Motor neuron (in vitro differentiated cells): ENCODE results near the gene PARVB. TPM values are rescaled to one million over a fixed set of nuclear protein-coding genes. Genes with fewer than 3 reads are reported as not detected.

Experiments used
- ATAC-seq, 8 experiments: fragments of 200-7000 bp; cut with Tn5 transposase; replicated peaks in 6 of 8; 2 replicates each; pipeline ENCODE4 v1.8.0; 2021; ENCODE audit warnings: mild to moderate bottlenecking in 8 of 8, moderate library complexity in 8 of 8
- H3K27ac ChIP-seq, 2 donors: fragments of 250-450 bp; sonication (Bioruptor Pico); 2 replicates each; pipeline ENCODE4 v1.9.0; 2021; ENCODE audit warnings: antibody characterized with exemption in 2 of 2, mild to moderate bottlenecking in 2 of 2, moderate library complexity in 1 of 2
- H3K4me1 ChIP-seq, 2 donors: fragments of 250-450 bp; sonication (Bioruptor Pico); replicated peaks in 1 of 2; 2 replicates each; pipeline ENCODE4 v1.6.1; 2021; ENCODE audit warnings: antibody characterized with exemption in 2 of 2, mild to moderate bottlenecking in 2 of 2, moderate library complexity in 1 of 2
- H3K4me3 ChIP-seq, 5 donors: fragments of 250-450 bp; sonication (Bioruptor Pico); 2 replicates each; pipeline ENCODE4 v1.9.0; 2021; ENCODE audit warnings: antibody characterized with exemption in 5 of 5, mild to moderate bottlenecking in 5 of 5, moderate library complexity in 4 of 5
- WGBS, 10 experiments: fragments of 450-650 bp; shearing (Covaris generic); methylation state at CpG; one replicate each; pipeline ENCODE4 v1.0.0; 2022; 5-methylcytosine and 5-hydroxymethylcytosine counted together
- in situ Hi-C, 9 experiments: fragments of 400-800 bp; cut with MboI; loops; one replicate each; pipeline ENCODE4 v1.15.0; 2021; ENCODE audit warnings: low sequenced_read_pairs in 9 of 9, low pct_unique_long_range_greater_than_20kb in 2 of 9; ENCODE audit not compliant: unreplicated experiment in 9 of 9
- total RNA-seq, 8 experiments: library from RNA; unstranded; fragments of 300-600 nt; gene quantifications; 2 replicates each; pipeline versions ENCODE4 v1.2.3 to v1.2.4, GENCODE V29; 2022

Gene PARVB
- total RNA-seq, 8 experiments from 2014 or later, result 0.65 to 66.5 (median 3.3) TPM

DNA sequence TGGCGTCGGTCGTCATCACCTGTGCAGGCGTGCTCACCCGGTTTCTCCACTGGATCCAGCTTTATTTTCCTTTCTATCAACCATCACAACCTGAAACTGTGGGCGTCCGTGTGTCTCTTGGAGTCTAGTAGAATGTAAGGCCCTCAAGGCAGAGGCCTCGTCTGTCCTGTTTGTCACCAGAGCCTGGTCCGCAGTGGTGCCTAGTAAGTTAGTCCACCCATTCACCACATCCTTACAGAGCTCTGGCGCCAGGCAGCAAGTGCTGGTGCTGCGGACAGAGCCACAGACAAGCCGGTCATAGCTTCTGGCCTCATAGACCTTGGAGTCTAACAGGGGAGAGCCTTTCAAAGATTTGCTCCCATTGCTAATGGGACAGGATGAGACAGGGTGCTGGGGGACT is 92.2 kb downstream of the PARVB start:
- no peak for ATAC-seq
- 92% methylated on average over 7 of the region's 12 CpGs; no CpG with 5 or more reads in 9 of the 10 experiments for WGBS, 10 experiments
- in situ Hi-C loops, result no loop called here
- peaks cover 7 to 18% of the 10 kb centered on the region in 2 donors for H3K4me1 ChIP-seq
- H3K4me3 ChIP-seq, result no peak overlapping the region
- H3K27ac ChIP-seq, result no peak overlapping the region

DNA sequence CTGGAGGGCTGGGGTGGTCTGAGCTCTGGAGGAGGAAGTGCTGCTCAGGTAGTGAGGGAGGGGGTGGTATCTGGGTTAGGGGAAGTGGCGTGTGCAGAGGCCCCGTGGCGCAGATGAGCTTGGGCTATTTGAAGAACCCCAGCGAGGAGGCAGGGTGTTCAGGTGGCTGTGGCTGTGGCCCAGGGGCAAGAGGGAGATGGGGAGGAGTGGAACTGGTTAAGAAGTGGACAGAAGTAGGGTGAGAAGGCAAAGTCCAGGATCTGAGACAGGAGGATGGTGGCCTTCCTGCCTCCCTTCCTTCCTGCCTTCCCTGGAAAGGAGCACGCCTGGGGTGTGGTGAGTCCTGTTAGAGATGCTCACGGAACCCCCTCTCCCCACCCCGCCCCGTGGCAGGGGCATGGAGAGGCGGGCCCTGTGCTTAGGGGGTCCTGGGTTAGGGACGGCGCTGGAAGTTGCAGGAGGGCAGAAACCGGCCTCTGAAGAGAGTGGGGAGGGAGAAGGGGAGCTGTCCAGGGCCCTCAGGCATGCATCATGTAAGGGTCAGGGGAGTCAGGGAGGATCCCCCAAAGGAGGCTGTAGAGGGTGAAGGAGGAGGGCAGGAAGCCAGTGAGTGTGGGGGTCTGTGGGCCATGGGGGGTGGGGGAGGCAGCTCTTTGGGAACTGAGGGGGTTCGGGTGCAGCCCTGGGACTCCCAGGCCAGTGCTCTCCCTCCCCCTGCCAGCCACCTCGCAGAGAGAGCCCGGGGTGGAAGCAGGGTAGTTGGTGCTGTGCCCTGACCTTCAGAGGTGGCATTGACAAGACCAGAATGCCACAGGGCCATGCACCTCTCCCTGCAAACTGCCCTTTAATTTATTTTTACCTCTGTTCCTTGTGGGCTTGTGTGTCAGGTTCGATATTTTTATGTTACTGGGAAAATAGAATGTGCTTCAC is 92.9 kb downstream of the PARVB start:
- no peak overlapping the region for H3K27ac ChIP-seq
- WGBS, 10 experiments, result 67 to 100% (median 80%) methylated on average over 1 to 5 of the region's 16 CpGs; no CpG with 5 or more reads in 6 of the 10 experiments
- no peak for ATAC-seq
- no peak overlapping the region for H3K4me3 ChIP-seq
- H3K4me1 ChIP-seq, result peaks cover 4 to 13% of the 10 kb centered on the region in 2 donors
- in situ Hi-C loops, result no loop called here

DNA sequence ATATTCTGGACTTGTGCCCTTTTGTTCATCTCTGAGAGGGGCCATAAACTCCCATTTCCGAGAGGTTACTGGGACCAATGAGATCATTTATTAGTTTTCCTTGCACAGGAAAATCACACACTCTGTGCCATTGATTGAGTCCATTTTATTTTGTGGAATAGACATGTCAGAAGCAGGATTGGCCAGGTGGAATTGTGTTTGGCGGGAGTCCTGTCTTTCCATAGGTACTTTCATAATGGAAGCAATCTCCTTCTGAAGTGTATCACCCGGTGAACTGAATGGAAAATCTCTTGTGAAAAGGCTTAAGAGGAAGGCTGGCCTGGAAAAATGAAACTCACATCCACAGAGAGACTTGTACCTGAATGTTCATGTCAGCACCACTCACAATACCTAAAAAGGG is 93.6 kb downstream of the PARVB start:
- in situ Hi-C loops, result no loop called here
- Histone ChIP-seq H3K4me3 (no peak overlapping the region), H3K27ac (no peak overlapping the region), H3K4me1 (peaks cover 0 to 9% of the 10 kb centered on the region in 2 donors)
- 0 to 83% (median 63%) methylated on average over 1 to 3 of the region's 3 CpGs; no CpG with 5 or more reads in 2 of the 10 experiments for WGBS, 10 experiments
- no peak for ATAC-seq

DNA sequence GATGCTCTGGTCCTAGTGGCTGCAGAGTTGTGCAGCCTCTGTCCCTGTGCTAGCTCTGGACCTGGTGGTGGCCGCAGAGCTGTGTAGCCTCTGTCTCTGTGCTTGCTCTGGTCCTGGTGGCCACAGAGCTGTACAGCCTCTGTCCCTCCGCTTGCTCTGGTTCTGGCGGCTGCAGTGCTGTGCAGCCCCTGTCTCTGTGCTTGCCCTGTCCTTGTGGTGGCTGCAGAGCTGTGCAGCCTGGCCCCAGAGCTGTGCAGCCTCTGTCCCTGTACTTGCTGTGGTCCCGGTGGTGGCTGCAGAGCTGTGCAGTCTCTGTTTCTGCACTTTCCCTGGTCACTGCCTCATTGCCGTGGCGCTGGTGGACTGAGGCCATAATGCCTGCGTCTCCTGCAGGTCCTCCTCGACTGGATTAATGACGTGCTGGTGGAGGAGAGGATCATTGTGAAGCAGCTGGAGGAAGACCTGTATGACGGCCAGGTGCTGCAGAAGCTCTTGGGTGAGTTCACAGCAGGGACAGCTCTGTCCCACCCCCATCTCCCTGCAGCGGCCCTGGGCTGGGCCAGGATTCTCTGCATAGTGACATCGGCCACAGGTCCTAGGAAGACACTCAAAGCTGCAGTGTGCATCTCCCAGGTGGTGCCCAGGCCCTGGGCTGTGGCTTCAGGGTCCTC is 94.7 kb downstream of the PARVB start:
- Histone ChIP-seq H3K4me3 (no peak overlapping the region), H3K27ac (no peak overlapping the region), H3K4me1 (peaks cover 0 to 9% of the 10 kb centered on the region in 2 donors)
- in situ Hi-C loops, result no loop called here
- WGBS, 10 experiments, result 0 to 100% (median 68%) methylated on average over 1 to 4 of the region's 12 CpGs; no CpG with 5 or more reads in 4 of the 10 experiments
- ATAC-seq, result peak in 2 of 8 experiments; percentile 24 to 50

DNA sequence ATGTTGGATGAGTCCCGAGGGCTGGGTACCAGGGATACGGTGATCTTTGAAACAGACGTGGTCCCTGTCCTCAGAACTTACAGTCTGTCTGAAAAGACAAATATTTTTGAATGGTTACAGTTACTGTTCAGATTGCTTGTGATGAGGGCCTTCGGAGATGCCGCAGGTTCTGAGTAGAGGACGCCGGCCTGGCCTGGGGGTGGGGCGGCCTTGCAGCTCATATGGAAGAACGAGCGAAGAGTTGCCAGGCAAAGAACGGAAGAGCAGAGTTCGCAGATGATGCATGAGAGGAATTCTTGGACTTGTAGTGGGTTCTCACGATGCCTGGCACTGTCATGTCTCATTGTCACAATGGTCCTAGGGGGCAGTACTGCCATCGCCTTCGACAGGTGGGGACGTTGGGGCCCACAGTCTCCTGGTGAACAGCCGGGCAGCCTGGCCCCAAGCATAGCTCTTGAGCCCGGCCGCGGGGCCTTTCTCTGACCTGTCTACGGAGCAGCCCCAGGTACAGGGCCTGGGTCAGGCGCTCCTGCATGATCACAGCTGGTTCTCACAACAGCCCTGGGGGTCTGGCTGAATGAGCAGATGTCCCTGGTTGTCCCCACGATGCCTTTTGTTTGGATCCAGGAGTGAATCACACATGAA is 95.7 kb downstream of the PARVB start:
- in situ Hi-C loops, result no loop called here
- WGBS, 10 experiments, result 66 to 97% (median 87%) methylated on average over 2 to 12 of the region's 23 CpGs; no CpG with 5 or more reads in 3 of the 10 experiments
- Histone ChIP-seq H3K4me3 (no peak overlapping the region), H3K27ac (peak overlapping the region in 1 of 2 donors; percentile 14), H3K4me1 (peaks cover 0 to 9% of the 10 kb centered on the region in 2 donors)
- ATAC-seq, result no peak

DNA sequence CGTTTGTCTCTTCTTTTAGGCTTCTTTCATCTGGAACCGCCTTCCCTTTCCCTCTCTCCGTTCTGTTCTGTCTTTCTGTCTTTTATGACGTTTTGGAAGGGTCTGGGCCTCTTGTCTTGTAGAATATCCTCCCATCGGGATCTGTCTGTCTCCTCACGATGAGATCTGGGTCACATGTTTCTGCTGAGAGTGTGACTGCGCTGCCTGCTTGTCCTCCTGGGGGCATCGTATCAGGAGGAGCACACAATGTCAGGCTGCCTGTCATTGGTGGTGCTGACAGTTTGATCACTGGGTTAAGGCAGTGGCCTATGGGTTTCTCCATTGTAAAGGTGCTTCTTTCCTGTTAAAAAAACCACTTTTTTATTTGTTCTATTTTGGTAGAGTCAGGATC is 96.2 kb downstream of the PARVB start:
- Histone ChIP-seq H3K4me3 (no peak overlapping the region), H3K4me1 (peaks cover 0 to 9% of the 10 kb centered on the region in 2 donors), H3K27ac (no peak overlapping the region)
- ATAC-seq, result no peak
- 26 to 100% (median 75%) methylated on average over 1 to 6 of the region's 8 CpGs; no CpG with 5 or more reads in 3 of the 10 experiments for WGBS, 10 experiments
- in situ Hi-C loops, result no loop called here

DNA sequence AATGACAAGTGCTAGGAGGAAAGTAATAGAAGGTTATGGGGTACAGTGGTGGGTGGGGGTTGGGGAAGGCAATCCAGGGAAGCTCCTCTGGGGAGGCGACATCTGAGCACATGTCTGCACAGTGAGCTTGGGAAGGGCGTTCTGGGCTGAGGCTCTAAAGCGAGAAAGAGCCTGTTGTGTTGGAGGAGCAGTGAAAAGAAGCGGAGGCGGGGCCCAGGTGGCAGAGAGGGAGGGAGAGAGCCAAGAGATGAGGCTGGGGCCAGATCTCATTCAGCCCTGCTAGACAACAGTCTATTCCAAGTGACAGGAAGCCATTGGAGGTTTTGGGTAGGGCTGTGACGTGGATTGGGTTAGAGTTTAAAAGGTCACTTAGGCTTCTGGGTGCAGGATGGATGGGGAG is 101.3 kb downstream of the PARVB start:
- 81 to 100% (median 92%) methylated on average over 1 to 3 of the region's 6 CpGs; no CpG with 5 or more reads in 6 of the 10 experiments for WGBS, 10 experiments
- H3K4me3 ChIP-seq, result no peak overlapping the region
- peaks cover 13% of the 10 kb centered on the region in 2 donors for H3K4me1 ChIP-seq
- no peak overlapping the region for H3K27ac ChIP-seq
- in situ Hi-C loops, result no loop called here
- no peak for ATAC-seq

DNA sequence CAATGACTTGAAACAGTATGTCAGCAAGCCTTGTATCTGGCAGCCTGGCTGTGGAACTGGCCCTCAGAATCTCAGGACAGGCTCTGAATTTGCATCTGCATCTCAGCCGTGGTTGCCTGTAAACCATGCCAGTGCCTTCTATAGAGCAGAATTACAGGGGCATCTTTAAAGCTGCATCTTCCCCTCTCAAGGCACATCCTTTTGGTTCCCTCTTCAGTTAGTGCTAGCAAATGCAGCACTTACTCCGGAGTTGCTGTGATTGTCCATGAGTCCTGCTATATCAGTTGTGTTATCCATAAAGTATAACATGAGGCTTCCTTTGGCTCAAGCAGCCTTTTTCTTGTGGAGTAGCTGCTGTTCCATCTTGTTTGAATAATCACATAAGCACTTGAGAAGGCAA is 102.7 kb downstream of the PARVB start:
- H3K4me3 ChIP-seq, result no peak overlapping the region
- no peak for ATAC-seq
- in situ Hi-C loops, result no loop called here
- peaks cover 14 to 17% of the 10 kb centered on the region in 2 donors for H3K4me1 ChIP-seq
- H3K27ac ChIP-seq, result no peak overlapping the region
- WGBS, 10 experiments, result 62 to 100% (median 83%) methylated on average over 1 to 2 of the region's 2 CpGs; no CpG with 5 or more reads in 4 of the 10 experiments

DNA sequence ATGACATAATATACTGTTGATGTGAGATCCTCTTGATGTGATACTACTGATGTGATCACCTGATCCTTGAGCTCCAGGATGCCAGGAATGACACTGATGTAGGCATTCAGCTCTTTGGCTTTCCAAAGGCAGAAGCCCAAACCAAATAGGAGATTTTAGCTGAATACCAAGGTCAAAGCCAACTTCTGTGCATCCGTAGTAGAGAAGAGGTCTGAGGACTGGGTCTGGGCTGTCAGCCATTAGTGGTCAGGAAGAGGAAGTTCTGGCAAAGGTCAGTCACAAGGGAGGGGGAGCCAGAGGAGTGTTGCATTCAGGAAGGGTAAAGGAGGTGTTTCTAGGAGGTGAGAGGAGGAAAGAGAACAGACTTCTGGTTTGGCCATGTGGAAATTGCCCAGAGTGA is 103.3 kb downstream of the PARVB start:
- H3K4me1 ChIP-seq, result peaks cover 14 to 17% of the 10 kb centered on the region in 2 donors
- no peak for ATAC-seq
- no peak overlapping the region for H3K27ac ChIP-seq
- in situ Hi-C loops, result no loop called here
- no peak overlapping the region for H3K4me3 ChIP-seq
- WGBS, 10 experiments, result 20 to 100% (median 90%) methylated on average over 1 of the region's 1 CpG; no CpG with 5 or more reads in 6 of the 10 experiments

DNA sequence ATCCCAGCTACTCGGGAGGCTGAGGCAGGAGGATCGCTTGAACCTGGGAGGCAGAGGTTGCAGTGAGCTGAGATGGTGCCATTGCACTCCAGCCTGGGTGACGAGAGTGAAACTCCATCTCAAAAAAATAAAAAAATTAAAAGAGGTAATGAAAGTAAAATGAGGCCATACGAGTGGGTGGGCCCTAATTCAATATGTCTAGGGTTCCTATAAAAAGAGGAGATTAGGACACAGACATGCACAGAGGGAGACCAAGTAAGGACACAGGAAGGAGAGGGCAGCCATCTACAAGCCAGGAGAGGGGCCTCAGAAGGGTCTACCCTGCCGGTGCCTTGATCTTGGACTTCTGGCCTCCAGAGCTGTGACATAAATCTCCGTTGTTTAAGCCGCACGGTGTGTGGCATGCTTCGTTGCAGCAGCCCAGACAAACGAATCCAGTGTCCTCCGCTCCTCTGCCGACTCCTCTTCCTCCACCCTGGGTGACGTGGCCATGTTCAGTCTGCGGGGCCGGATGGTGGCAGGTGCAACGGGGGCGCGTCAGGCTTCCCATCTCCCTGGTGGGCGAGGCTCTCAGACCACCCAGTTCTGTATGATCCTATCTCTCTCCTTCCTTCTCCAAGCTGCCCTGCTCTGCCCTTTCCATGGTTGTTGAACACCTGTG is 105.0 kb downstream of the PARVB start:
- no peak overlapping the region for H3K4me3 ChIP-seq
- H3K27ac ChIP-seq, result no peak overlapping the region
- 30 to 100% (median 84%) methylated on average over 2 to 16 of the region's 19 CpGs; no CpG with 5 or more reads in 2 of the 10 experiments for WGBS, 10 experiments
- peaks cover 14 to 17% of the 10 kb centered on the region in 2 donors for H3K4me1 ChIP-seq
- in situ Hi-C loops, result no loop called here
- ATAC-seq, result peak in 4 of 8 experiments; percentile 18 to 37 (median 26)

DNA sequence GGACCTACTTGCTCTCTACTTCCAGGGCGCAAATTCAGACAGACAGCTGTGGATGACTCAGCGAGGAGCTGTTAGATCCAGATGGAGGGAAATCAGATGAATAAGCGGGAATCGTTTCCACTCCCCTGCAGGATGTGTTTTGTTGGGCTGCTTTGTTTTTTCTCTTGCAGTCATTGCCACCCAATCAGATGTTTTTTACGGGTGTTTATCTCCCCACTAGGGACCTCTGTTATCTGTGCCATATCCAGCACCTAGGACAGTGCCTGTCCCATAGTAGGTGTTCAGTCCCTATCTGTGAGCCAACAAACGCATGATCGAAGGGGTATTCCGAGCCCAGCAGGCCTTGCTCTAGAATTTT is 105.5 kb downstream of the PARVB start:
- Histone ChIP-seq H3K4me3 (no peak overlapping the region), H3K4me1 (peaks cover 14 to 17% of the 10 kb centered on the region in 2 donors), H3K27ac (no peak overlapping the region)
- ATAC-seq, result peak in 7 of 8 experiments; percentile 63 to 91 (median 80)
- 6 to 100% (median 73%) methylated on average over 1 to 8 of the region's 8 CpGs; no CpG with 5 or more reads in 2 of the 10 experiments for WGBS, 10 experiments
- in situ Hi-C loops, result no loop called here

DNA sequence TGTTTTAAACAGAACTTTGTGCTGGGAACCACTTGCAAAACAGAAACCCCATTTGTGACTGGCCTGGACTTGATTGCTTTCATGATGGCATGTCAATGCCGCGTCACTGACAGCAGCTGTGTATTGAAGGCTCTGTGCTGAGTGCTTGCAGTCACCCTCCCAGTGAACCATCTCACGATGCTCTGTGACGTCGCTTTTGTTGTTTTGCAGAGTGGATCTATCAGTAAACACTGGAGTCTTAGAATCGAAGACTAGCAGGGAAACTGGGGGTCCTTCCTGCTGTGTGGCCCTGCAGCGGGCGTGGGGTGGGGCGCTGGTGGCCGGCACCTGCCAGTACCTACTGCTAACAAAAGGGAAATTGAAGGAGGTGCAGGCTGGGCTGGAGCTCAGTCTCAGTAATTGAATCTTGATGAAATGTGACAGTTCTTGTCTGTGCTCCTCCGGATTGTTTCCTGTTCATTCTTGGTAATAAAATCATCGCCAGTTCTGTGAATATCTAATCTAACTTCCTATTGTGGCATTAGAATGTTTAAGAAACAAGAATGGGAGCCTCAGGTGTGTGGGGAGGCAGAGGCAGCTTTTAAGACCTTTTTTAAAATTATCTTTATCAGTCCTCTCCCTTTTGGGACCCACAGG is 106.1 kb downstream of the PARVB start:
- Histone ChIP-seq H3K4me3 (no peak overlapping the region), H3K27ac (no peak overlapping the region), H3K4me1 (peaks cover 14 to 17% of the 10 kb centered on the region in 2 donors)
- 54 to 100% (median 75%) methylated on average over 2 to 10 of the region's 12 CpGs; no CpG with 5 or more reads in 2 of the 10 experiments for WGBS, 10 experiments
- in situ Hi-C loops, result no loop called here
- ATAC-seq, result peak in 7 of 8 experiments; percentile 34 to 84 (median 79)
